CD4-positive, alpha-beta memory T cell (primary cell): ENCODE data around the gene TTC34. TPM values are rescaled to one million over a fixed set of nuclear protein-coding genes. Genes with fewer than 3 reads are reported as not detected.
A peak's percentile ranks its signal among the peaks of the same experiment; 100 is the strongest.

Experiments used
- CTCF ChIA-PET: fragments of 350-600 bp; sonication (Branson Sonifier 250); formaldehyde crosslinking; loops from one replicate; lab custom pipeline; 2021; ENCODE audit warnings: inconsistent platforms; ENCODE audit not compliant: partially characterized antibody; lab: Charles Lee
- POLR2A ChIA-PET: fragments of 350-600 bp; sonication (Branson Sonifier 250); formaldehyde crosslinking; loops from one replicate; lab custom pipeline; 2021; ENCODE audit not compliant: partially characterized antibody; lab: Charles Lee
- DNase-seq, 5 donors: peaks; one replicate each; pipeline versions ENCODE4 v3.0.0 to v3.0.0-alpha.2; 2020 to 2022; ENCODE audit warnings: mixed read lengths in 1 of 5
- H3K27ac ChIP-seq: one replicate; pipeline ENCODE4 v1.7.0; 2013; ENCODE audit warnings: low read depth, low read length
- H3K27me3 ChIP-seq: 2 replicates; pipeline ENCODE4 v1.7.0; 2013; ENCODE audit warnings: mild to moderate bottlenecking, low read length, moderate library complexity; ENCODE audit not compliant: insufficient read depth
- H3K36me3 ChIP-seq: 2 replicates; pipeline ENCODE4 v1.7.0; 2013; ENCODE audit warnings: mild to moderate bottlenecking, low read length, moderate library complexity; ENCODE audit not compliant: insufficient read depth
- H3K4me1 ChIP-seq: 2 replicates; pipeline ENCODE4 v1.7.0; 2013; ENCODE audit warnings: mild to moderate bottlenecking, low read length, moderate library complexity; ENCODE audit not compliant: insufficient read depth
- H3K4me3 ChIP-seq, 2 donors: one replicate each; pipeline ENCODE4 v1.7.0; 2013; ENCODE audit warnings: low read length in 2 of 2, mild to moderate bottlenecking in 1 of 2
- H3K9me3 ChIP-seq, 2 donors: one replicate each; pipeline ENCODE4 v1.7.0; 2013; ENCODE audit warnings: low read length in 2 of 2, control low read depth in 1 of 2; ENCODE audit not compliant: control insufficient read depth in 1 of 2
- H3K27ac Mint-ChIP-seq, 7 donors: one replicate each; pipeline ENCODE4 v1.8.0; 2020 to 2021; ENCODE audit warnings: mixed read lengths in 7 of 7, mild to moderate bottlenecking in 6 of 7, inconsistent platforms in 3 of 7, moderate library complexity in 3 of 7
- H3K27me3 Mint-ChIP-seq, 2 donors: one replicate each; pipeline ENCODE4 v1.8.0; 2020 to 2021; ENCODE audit warnings: mixed read lengths in 2 of 2
- H3K36me3 Mint-ChIP-seq, 2 donors: one replicate each; pipeline ENCODE4 v1.8.0; 2020 to 2021; ENCODE audit warnings: mixed read lengths in 2 of 2, inconsistent platforms in 1 of 2, mild to moderate bottlenecking in 1 of 2
- H3K4me1 Mint-ChIP-seq, 4 donors: one replicate each; pipeline ENCODE4 v1.8.0; 2020 to 2021; ENCODE audit warnings: mixed read lengths in 4 of 4, mild to moderate bottlenecking in 1 of 4
- H3K4me3 Mint-ChIP-seq, 8 donors: one replicate each; pipeline ENCODE4 v1.8.0; 2020 to 2021; ENCODE audit warnings: mixed read lengths in 8 of 8, mild to moderate bottlenecking in 7 of 8, moderate library complexity in 6 of 8, inconsistent platforms in 3 of 8
- H3K9me3 Mint-ChIP-seq, 8 donors: one replicate each; pipeline ENCODE4 v1.8.0; 2020 to 2021; ENCODE audit warnings: mixed read lengths in 8 of 8, mild to moderate bottlenecking in 5 of 8, inconsistent platforms in 3 of 8, moderate library complexity in 1 of 8
- intact Hi-C: fragments of 100-400 bp; cut with micrococcal nuclease; formaldehyde crosslinking; loops from one replicate; pipeline ENCODE4 v1.15.1; 2023
- polyA plus RNA-seq, 2 donors: library from polyadenylated mRNA; unstranded; fragments of 300-500 nt; fragmentation: Illumina TruSeq; gene quantifications; one replicate each; pipeline ENCODE4 v1.2.3, GENCODE V29; 2021
- total RNA-seq, 2 experiments: library from RNA; stranded (reverse); gene quantifications; one replicate each; pipeline ENCODE4 v1.2.3, GENCODE V29; 2021

The TTC34 gene
- total and polyA plus RNA-seq, 4 experiments from 2014 or later = 0.06 to 4.9 (median 4.8) TPM; not detected in 1

- POLR2A ChIA-PET = no interaction called here
- CTCF ChIA-PET = interaction anchor here (1.8 kb wide), 1 partner anchor 26 kb away, joined by 3 read pairs; no protein-coding TSS in a partner anchor
- no peaks in the 10 kb centered on the region for H3K4me1 ChIP-seq
Observed at GRCh38 chr1:2612591-2613365, 188.7 kb downstream of the TTC34 start.

GRCh38 chr1:2611621-2612437 lies 189.7 kb downstream of the TTC34 start:
- Histone ChIP-seq H3K4me1 (no peaks in the 10 kb centered on the region), H3K9me3 (peaks cover 0 to 7% of the 10 kb centered on the region in 2 donors), H3K4me3 (no peak overlapping the region), H3K27ac (no peak overlapping the region), H3K36me3 (no peaks in the 10 kb centered on the region), H3K27me3 (no peaks in the 10 kb centered on the region)
- Mint-ChIP-seq H3K36me3 (peaks cover 5 to 15% of the 10 kb centered on the region in 2 donors), H3K4me1 (no peaks in the 10 kb centered on the region), H3K4me3 (no peak overlapping the region), H3K27me3 (peaks cover 8 to 9% of the 10 kb centered on the region in 2 donors), H3K27ac (no peak overlapping the region), H3K9me3 (peaks cover 6 to 37% (median 32%) of the 10 kb centered on the region in 8 donors)
- CTCF ChIA-PET = no interaction called here
- no peak for DNase-seq
- intact Hi-C loops = no loop called here
- POLR2A ChIA-PET = no interaction called here

More at GRCh38 chr1:2612591-2613365, 188.7 kb downstream of the TTC34 start:
- H3K27ac Mint-ChIP-seq = peak overlapping the region in 1 of 7 donors; percentile 63
- intact Hi-C loops = no loop called here
- H3K4me1 Mint-ChIP-seq = no peaks in the 10 kb centered on the region
- Histone ChIP-seq H3K27ac (no peak overlapping the region), H3K9me3 (peaks cover 0 to 7% of the 10 kb centered on the region in 2 donors), H3K36me3 (no peaks in the 10 kb centered on the region), H3K4me3 (no peak overlapping the region), H3K27me3 (no peaks in the 10 kb centered on the region)
- no peak overlapping the region for H3K4me3 Mint-ChIP-seq
- no peak for DNase-seq
- peaks cover 6 to 41% (median 33%) of the 10 kb centered on the region in 8 donors for H3K9me3 Mint-ChIP-seq
- H3K27me3 Mint-ChIP-seq = peaks cover 8 to 9% of the 10 kb centered on the region in 2 donors
- peaks cover 5 to 15% of the 10 kb centered on the region in 2 donors for H3K36me3 Mint-ChIP-seq

- no peaks in the 10 kb centered on the region for H3K27me3 ChIP-seq
- CTCF ChIA-PET = no interaction called here
- H3K4me1 Mint-ChIP-seq = no peaks in the 10 kb centered on the region
- DNase-seq = no peak
- peaks cover 3 to 29% (median 25%) of the 10 kb centered on the region in 8 donors for H3K9me3 Mint-ChIP-seq
- H3K27me3 Mint-ChIP-seq = peaks cover 4 to 5% of the 10 kb centered on the region in 2 donors
- no peak overlapping the region for H3K4me3 Mint-ChIP-seq
- H3K36me3 ChIP-seq = no peaks in the 10 kb centered on the region
- POLR2A ChIA-PET = no interaction called here
- H3K36me3 Mint-ChIP-seq = peaks cover 5 to 15% of the 10 kb centered on the region in 2 donors
- no peak overlapping the region for H3K4me3 ChIP-seq
- no peak overlapping the region for H3K27ac Mint-ChIP-seq
- H3K4me1 ChIP-seq = no peaks in the 10 kb centered on the region
- peaks cover 0 to 4% of the 10 kb centered on the region in 2 donors for H3K9me3 ChIP-seq
- H3K27ac ChIP-seq = no peak overlapping the region
- intact Hi-C loops = no loop called here
Observed at GRCh38 chr1:2611031-2611501, 190.4 kb downstream of the TTC34 start.

- Mint-ChIP-seq H3K9me3 (peaks cover 2 to 22% (median 19%) of the 10 kb centered on the region in 8 donors), H3K27ac (no peak overlapping the region), H3K27me3 (peaks cover 4 to 5% of the 10 kb centered on the region in 2 donors), H3K4me3 (no peak overlapping the region), H3K36me3 (peaks cover 2 to 14% of the 10 kb centered on the region in 2 donors), H3K4me1 (no peaks in the 10 kb centered on the region)
- Histone ChIP-seq H3K27ac (no peak overlapping the region), H3K9me3 (peaks cover 0 to 2% of the 10 kb centered on the region in 2 donors), H3K36me3 (no peaks in the 10 kb centered on the region), H3K4me1 (no peaks in the 10 kb centered on the region), H3K4me3 (no peak overlapping the region), H3K27me3 (no peaks in the 10 kb centered on the region)
- CTCF ChIA-PET = no interaction called here
- intact Hi-C loops = loop anchor here (1.0 kb wide), 1 partner anchor 13 kb away; no protein-coding TSS in a partner anchor
- DNase-seq = no peak
- POLR2A ChIA-PET = no interaction called here
Observed at GRCh38 chr1:2610036-2610959, 191.2 kb downstream of the TTC34 start.

GRCh38 chr1:2609319-2610035 lies 192.0 kb downstream of the TTC34 start:
- no peak for DNase-seq
- H3K27me3 ChIP-seq = no peaks in the 10 kb centered on the region
- no peaks in the 10 kb centered on the region for H3K4me1 ChIP-seq
- H3K27ac ChIP-seq = no peak overlapping the region
- CTCF ChIA-PET = no interaction called here
- Mint-ChIP-seq H3K4me1 (no peaks in the 10 kb centered on the region), H3K9me3 (peaks cover 0 to 17% (median 12%) of the 10 kb centered on the region in 8 donors), H3K27me3 (peaks cover 3 to 5% of the 10 kb centered on the region in 2 donors), H3K4me3 (no peak overlapping the region), H3K27ac (no peak overlapping the region), H3K36me3 (peaks cover 0 to 6% of the 10 kb centered on the region in 2 donors)
- no peaks in the 10 kb centered on the region for H3K9me3 ChIP-seq
- intact Hi-C loops = loop anchor here (1.0 kb wide), 1 partner anchor 12 kb away; no protein-coding TSS in a partner anchor
- H3K36me3 ChIP-seq = no peaks in the 10 kb centered on the region
- POLR2A ChIA-PET = no interaction called here
- no peak overlapping the region for H3K4me3 ChIP-seq

- H3K27ac Mint-ChIP-seq = no peak overlapping the region
- Histone ChIP-seq H3K4me3 (no peak overlapping the region), H3K36me3 (no peaks in the 10 kb centered on the region), H3K27me3 (no peaks in the 10 kb centered on the region), H3K27ac (no peak overlapping the region), H3K9me3 (no peaks in the 10 kb centered on the region), H3K4me1 (no peaks in the 10 kb centered on the region)
- H3K9me3 Mint-ChIP-seq = peaks cover 0 to 2% (median 0%) of the 10 kb centered on the region in 8 donors
- ChIA-PET POLR2A (no interaction called here), CTCF (no interaction called here)
- H3K4me1 Mint-ChIP-seq = no peaks in the 10 kb centered on the region
- H3K36me3 Mint-ChIP-seq = no peaks in the 10 kb centered on the region
- intact Hi-C loops = no loop called here
- DNase-seq = no peak
- no peak overlapping the region for H3K4me3 Mint-ChIP-seq
- H3K27me3 Mint-ChIP-seq = no peaks in the 10 kb centered on the region
Observed at GRCh38 chr1:2607641-2608091, 193.8 kb downstream of the TTC34 start.
